Activated CD4-positive, alpha-beta T cell treated with anti-CD3 and anti-CD28 coated beads, Interleukin-2, amount 50 U/mL, for 4 hours (primary cell): ENCODE measurements around the gene OPRM1.

Source experiments
- DNase-seq, 2 experiments: peaks; one replicate each; pipeline ENCODE4 v3.0.0-alpha.2; 2020

The OPRM1 gene

GRCh38 chr6:154243793-154244750 is 205.0 kb downstream of the OPRM1 start:
- peak; percentile 25 to 32 for DNase-seq

- DNase-seq = no peak
Observed at GRCh38 chr6:154245506-154245905, 206.5 kb downstream of the OPRM1 start.

DNA sequence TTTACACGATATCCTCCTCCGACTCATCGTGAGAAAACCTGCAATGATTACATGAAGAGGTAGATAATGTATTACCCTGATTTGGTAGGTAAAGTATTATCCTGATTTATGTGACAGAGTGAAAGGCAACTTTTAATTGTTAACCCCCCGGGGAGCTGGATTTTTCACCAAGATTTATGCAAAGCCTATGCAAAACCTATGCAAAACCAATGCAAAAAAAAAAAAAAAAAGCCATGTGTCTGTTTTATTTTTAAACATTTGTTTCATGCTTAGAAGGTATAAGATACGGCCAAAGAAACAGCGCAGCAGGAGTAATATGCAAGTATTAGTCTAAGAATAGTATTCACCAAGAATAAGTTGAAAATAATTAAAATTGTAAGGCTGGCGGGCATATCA is 207.7 kb downstream of the OPRM1 start:
- no peak for DNase-seq

DNA sequence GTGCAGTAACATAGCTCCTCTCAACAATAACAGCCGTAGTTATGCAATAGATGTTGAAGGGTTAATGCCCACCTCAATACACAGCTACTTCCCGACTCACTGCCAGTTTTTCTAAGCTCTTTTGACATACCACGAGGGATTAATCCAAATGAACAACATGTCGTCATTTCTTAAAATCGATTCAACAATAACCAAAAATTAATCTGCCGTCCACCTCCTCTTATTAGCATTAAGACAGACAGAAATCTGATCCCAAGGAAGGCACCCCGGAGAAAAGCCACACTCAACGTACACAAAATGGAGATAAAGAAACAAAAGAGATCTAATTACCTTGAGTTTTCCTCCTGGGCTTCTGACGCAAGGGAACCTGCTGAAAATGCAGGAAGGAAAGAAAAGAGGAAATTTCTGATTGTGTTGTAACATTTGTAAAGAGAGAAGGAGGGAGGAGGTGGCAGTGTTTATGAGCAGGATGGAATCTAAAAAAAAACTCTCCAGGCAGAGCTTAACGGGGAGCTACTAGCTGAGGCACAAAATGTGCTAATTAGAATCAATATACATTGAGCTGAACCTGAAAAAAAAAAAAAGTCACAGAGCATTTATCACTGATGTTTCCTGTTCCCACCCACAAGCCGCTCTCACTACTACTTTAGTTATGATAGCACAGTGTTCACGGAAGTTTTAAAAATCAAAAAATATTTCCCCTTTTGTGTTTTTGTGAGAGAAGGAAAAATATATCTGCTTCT is 208.2 kb downstream of the OPRM1 start:
- peak in 1 of 2 experiments; percentile 23 for DNase-seq

DNA sequence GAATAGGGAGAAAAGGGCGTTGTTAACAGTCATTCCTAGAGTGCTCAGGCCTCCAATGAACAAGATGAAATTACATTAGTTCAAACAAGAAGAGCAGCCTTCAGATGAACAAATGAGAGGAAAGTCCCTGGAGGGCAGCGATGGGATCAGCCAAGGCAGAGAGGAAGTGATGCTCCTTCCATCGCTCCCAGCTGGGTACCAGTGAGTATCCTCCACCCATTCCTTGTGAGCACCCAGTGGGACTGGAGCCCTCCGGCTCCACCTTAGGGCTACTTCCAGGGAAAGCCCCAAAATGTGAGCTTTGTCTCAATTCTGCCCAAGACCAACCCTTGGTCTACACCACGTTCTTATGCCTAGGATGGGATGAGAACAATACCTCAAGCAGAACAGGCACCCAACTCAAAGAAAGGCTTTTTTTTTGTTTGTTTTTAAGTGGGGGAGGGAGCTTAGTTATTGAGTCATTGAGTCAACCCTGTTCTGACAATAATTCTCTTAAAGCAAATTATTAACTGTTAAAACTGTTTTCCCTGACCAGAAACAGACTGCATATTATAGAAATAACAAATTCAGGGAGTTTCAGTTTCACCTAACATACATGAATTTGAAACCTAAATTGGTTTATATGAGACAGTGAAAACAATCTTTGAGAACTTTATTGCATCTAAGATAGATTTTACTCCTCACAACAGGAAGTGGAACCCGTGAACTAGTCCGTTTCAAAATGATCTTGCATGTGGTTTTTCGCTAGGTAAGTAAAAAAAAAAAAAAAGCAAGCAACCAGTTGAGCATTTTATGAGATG is 210.7 kb downstream of the OPRM1 start:
- DNase-seq = no peak

- DNase-seq = no peak
Observed at GRCh38 chr6:154251116-154251515, 212.1 kb downstream of the OPRM1 start.

- DNase-seq = no peak
Observed at GRCh38 chr6:154252678-154253077, 213.6 kb downstream of the OPRM1 start.

- DNase-seq = no peak
Observed at GRCh38 chr6:154257067-154257466, 218.0 kb downstream of the OPRM1 start.

DNA sequence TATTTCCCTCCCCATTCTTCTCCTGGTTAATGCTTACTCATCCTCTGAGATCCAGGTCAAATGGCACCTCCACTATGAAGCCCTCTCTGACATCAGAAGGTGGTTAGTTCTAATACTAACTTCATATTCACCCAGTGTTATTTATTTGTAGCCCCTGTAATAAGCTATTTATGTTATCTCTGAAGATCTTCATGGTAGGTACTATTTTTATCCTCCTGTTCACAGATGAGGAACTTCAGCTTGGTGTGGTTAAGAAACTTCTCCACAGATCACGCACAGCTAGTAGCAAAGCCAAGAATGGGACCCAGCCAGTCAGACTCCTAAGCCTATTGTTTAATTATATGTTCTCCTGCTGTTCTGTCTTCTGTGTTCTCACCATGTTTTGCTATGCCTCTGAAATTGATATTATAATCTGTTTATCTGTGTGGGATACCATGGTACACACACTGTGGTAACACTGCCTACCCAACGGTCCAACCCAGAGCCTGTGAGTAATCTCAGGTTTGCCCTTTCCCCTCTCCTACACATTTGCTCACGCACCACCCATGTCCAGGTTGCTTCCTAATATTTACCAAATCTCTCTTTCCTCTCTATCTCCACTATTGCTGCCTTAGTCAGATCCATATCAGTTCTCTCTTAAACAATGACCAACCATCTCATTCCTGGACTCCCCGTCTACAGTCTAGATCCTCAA is 219.2 kb downstream of the OPRM1 start:
- DNase-seq = no peak

GRCh38 chr6:154261688-154262397 is 222.8 kb downstream of the OPRM1 start:
- DNase-seq = no peak

GRCh38 chr6:154266560-154267099 is 227.6 kb downstream of the OPRM1 start:
- no peak for DNase-seq

DNA sequence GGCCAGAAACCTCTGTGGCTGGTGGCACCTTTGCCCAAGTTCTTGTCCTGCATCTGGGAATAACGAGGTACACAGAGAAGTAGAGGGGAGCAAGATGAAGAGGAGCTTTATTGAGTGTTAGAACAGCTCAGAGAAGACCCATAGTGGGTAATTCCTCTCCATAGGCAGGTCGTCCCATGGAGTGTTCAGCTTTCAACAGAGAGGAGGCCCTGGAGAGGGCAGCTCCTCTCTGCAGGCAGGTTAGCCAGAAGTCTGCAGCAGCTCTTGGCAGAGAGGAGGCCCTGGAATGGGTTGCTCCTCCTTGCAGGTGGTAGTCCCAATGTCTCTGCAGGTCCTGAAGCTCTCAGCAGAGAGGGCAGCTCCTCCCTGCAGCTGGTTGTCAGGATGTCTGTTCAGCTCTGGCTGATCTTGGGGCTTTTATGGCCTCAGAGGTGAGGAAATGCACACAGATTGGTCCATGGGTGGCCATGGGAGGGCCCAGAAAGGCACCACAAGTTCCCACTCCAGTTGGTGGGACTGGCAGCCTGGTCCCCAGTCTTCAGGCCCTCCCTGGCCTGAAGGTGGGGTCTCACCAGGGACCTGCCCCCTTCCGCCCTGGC is 228.6 kb downstream of the OPRM1 start:
- no peak for DNase-seq

DNA sequence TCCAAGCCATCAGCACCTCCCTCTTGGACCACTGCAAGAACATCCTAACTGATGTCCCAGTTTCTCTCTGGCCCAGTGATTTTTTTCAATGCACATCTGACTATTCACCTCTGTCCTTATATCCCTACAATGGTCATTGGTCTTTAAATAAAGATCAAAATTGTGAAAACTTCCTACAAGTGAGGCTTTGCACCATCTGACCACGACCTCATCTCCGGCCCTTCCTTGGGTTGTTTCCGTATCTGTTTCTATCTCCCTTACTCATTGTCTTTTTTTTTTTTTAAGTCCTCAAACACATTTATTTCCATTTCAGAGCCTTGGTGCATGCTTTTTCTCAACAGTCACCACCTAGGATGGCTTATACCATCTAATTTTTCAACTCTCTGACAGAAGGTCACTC is 229.4 kb downstream of the OPRM1 start:
- no peak for DNase-seq

DNA sequence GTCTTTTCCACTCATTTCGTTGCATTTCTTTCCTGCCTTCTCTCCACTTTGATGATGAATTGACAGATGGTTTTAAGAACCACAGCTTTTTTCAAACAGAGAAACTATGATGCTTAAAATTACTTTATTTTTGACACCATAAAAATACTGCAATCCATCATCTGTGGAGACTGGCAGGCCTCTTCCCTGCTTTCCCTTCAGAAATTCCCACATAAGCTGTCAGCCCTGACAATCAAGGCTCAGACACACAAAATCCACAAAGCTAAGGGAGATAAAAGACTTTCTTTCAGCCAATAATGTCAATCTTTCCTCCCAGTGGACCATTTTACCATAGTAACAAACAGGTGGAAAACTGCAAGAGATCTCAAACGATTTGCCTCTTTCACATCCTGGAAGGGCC is 235.1 kb downstream of the OPRM1 start:
- no peak for DNase-seq

GRCh38 chr6:154276810-154277628 is 238.0 kb downstream of the OPRM1 start:
- no peak for DNase-seq

- peak; percentile 32 to 43 for DNase-seq
Observed at GRCh38 chr6:154277629-154278017, 238.6 kb downstream of the OPRM1 start.

GRCh38 chr6:154280521-154280920 is 241.5 kb downstream of the OPRM1 start:
- DNase-seq = no peak

DNA sequence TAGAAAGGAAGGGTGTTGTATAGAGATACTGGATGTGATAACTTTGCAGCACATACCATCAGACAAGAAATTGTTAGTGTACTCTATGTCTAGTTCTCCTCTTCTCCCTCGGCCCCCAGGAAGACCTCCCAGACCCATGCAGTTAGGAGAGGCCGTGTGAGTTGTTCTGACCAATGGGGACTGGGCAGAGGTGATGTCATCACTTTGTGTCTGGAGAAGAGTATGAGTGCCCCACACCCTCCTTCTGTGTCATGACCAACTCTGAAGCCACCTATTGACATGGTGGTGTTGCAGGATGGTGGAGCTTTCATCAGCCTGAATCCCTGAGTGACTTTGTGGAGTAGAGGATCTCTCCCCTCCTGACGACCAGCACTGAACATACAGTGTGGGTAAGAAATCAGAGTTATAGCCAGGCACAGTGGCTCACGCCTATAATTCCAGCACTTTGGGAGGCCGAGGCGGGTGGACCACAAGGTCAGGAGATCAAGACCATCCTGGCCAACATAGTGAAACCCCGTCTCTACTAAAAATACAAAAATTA is 245.3 kb downstream of the OPRM1 start:
- no peak for DNase-seq

DNA sequence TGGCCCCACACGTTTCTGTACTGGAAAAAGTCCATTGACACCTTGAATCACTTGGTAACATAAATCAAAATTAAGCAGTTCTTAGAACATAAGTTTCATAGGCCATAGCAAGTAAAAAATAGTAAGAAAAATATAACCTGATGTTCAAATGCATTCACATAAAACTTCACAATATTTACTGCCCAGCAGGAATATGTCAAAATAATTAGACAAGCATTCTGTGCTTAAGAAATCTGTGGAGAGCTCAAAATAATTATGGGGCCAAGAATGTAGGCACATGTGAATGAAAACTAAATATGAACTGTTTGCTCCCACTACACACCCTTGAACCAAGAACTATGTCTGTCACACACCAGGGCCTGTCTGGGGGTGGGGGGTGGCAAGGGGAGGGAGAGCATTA is 246.8 kb downstream of the OPRM1 start:
- no peak for DNase-seq
